ENCODE data around the gene PGC.

PGC gene

GRCh38 chr6:41747256-41748101, at the start of gene PGC:
Gene PGC (minus strand): TSS chr6:41747397. CDS start chr6:41747334, 63 bp downstream.
- no peak for DNase-seq (ENCODE audit: low spot score)

GRCh38 chr6:41796474-41796873, 49.3 kb upstream of the PGC start:
- no peak for DNase-seq (ENCODE audit: low spot score)

- DNase-seq (ENCODE audit: low spot score): no peak
Measured at GRCh38 chr6:41791984-41792383, 44.8 kb upstream of the PGC start.

- DNase-seq (ENCODE audit: low spot score): no peak
Measured at GRCh38 chr6:41791305-41791704, 44.1 kb upstream of the PGC start.

- DNase-seq (ENCODE audit: low spot score): no peak
Measured at GRCh38 chr6:41790045-41790444, 42.8 kb upstream of the PGC start.

GRCh38 chr6:41789390-41789724, 42.2 kb upstream of the PGC start:
- DNase-seq (ENCODE audit: low spot score): no peak

- peak; percentile 91 for DNase-seq (ENCODE audit: low spot score)
Measured at GRCh38 chr6:41787219-41787917, 40.2 kb upstream of the PGC start, which contains the start of gene TOMM6. Gene TOMM6 (plus strand): TSS chr6:41787694. CDS start chr6:41787698, 4 bp downstream.

GRCh38 chr6:41786451-41787218, 39.4 kb upstream of the PGC start:
- peak; percentile 93 for DNase-seq (ENCODE audit: low spot score)

- DNase-seq (ENCODE audit: low spot score): no peak
Measured at GRCh38 chr6:41785689-41786450, 38.7 kb upstream of the PGC start.

GRCh38 chr6:41785254-41785653, 38.1 kb upstream of the PGC start:
- DNase-seq (ENCODE audit: low spot score): no peak

GRCh38 chr6:41784581-41785171, 37.5 kb upstream of the PGC start:
- DNase-seq (ENCODE audit: low spot score): no peak

GRCh38 chr6:41783106-41783780, 36.0 kb upstream of the PGC start:
- no peak for DNase-seq (ENCODE audit: low spot score)

GRCh38 chr6:41781366-41781730, 34.2 kb upstream of the PGC start:
- no peak for DNase-seq (ENCODE audit: low spot score)

- no peak for DNase-seq (ENCODE audit: low spot score)
Measured at GRCh38 chr6:41780551-41781365, 33.6 kb upstream of the PGC start, which contains the start of gene PRICKLE4. Gene PRICKLE4 (plus strand): TSS chr6:41780782. CDS start chr6:41783474, 2,692 bp downstream.

GRCh38 chr6:41779788-41780550, 32.8 kb upstream of the PGC start, which contains the start of gene FRS3:
Gene FRS3 (minus strand): TSS chr6:41779900. CDS start chr6:41776987, 2,913 bp downstream.
- DNase-seq (ENCODE audit: low spot score): peak; percentile 96

- no peak for DNase-seq (ENCODE audit: low spot score)
Measured at GRCh38 chr6:41779336-41779735, 32.1 kb upstream of the PGC start.

GRCh38 chr6:41778895-41779294, 31.7 kb upstream of the PGC start:
- DNase-seq (ENCODE audit: low spot score): no peak

GRCh38 chr6:41777551-41778285, 30.5 kb upstream of the PGC start:
- DNase-seq (ENCODE audit: low spot score): no peak
